Upper lobe of right lung (tissue), 1 donor: ENCODE data around the gene PPP1CB. TPM values are rescaled to one million over a fixed set of nuclear protein-coding genes. Genes with fewer than 3 reads are reported as not detected.

Experiments used
- ATAC-seq: fragments of 200-7000 bp; cut with Tn5 transposase; one replicate; pipeline ENCODE4 v1.9.1; 2020; ENCODE audit warnings: mild to moderate bottlenecking, moderate library complexity
- DNase-seq: peaks from one replicate; pipeline ENCODE4 v3.0.0-alpha.2; 2020
- H3K27ac ChIP-seq: fragments of 200-600 bp; one replicate; pipeline ENCODE4 v1.8.0; 2022
- H3K27me3 ChIP-seq: fragments of 200-600 bp; one replicate; pipeline ENCODE4 v1.8.0; 2022; ENCODE audit warnings: mild to moderate bottlenecking
- H3K36me3 ChIP-seq: fragments of 200-600 bp; one replicate; pipeline ENCODE4 v1.8.0; 2022
- H3K4me1 ChIP-seq: fragments of 200-600 bp; one replicate; pipeline ENCODE4 v1.8.0; 2022
- H3K4me3 ChIP-seq: fragments of 200-600 bp; one replicate; pipeline ENCODE4 v1.8.0; 2022; ENCODE audit warnings: mild to moderate bottlenecking
- H3K9me3 ChIP-seq: fragments of 200-600 bp; one replicate; pipeline ENCODE4 v1.8.0; 2022
- intact Hi-C: fragments of 100-400 bp; cut with DNase I; formaldehyde crosslinking; loops from one replicate; pipeline ENCODE4 v1.11.0; 2022
- long read RNA-seq: library from polyadenylated mRNA; unstranded; transcript quantifications from one replicate; pipeline ENCODE4 v2.0.0, GENCODE V29; 2021
- total RNA-seq: library from RNA; stranded (reverse); fragmentation: NEBNext Ultra II Directional; extraction: Animal tissue kit (Norgen Biotek cat#: 25700); gene quantifications from one replicate; pipeline ENCODE4 v1.2.1, GENCODE V29; 2021
- TF ChIP-seq, protein P1 (sequence below): fragments of 200-600 bp; IDR thresholded peaks from one replicate; pipeline ENCODE4 v1.8.0; 2022; ENCODE audit warnings: antibody characterized with exemption
- donor health status: DM: no; HTN: yes; CAD: no; lungs with severe emphysema.

PPP1CB gene
- total RNA-seq = 256 TPM
- long read RNA-seq, full-length matches to known transcripts = 440 of 466 reads
- long read RNA-seq, partial matches to known transcripts = 13 of 466 reads
- long read RNA-seq, other reads (novel, unspliced or antisense) = 13 of 466 reads

DNA sequence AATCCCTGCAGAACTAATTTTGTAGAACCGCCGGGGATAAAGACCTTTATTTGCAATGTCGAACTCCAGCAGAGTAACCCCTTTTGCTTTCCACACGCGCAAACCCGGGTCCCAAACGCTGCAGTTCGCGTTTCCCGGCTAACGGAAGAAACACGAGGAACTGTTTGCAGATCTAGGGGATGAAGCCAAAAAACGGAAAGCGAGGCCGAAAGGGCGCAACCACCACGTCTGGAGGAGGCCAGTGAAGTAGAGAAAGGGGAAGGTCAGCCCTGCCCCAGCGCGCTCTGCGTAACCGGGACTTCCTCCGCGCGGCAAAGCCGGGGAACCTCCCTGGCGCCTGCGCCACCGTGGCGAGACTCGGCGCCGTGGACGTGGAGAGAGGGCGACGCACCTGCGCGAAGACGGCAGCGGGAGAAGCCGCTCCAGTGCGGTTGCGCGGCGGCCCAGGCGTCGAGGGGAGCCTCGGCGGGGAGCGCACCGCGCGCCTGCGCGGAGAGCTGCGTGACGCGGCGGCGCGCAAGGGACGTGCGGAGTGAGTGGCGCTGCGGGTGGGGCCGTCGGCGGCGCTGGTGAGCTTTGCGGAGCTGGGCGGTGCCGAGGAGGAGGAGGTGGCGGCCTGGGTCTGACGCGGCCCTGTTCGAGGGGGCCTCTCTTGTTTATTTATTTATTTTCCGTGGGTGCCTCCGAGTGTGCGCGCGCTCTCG is at the start of gene PPP1CB:
Gene PPP1CB (plus strand): TSS at position 579 of the 704 bp plus-strand sequence. CDS start 295 bp downstream, outside the sequence.
- TF ChIP-seq, protein P1, sequence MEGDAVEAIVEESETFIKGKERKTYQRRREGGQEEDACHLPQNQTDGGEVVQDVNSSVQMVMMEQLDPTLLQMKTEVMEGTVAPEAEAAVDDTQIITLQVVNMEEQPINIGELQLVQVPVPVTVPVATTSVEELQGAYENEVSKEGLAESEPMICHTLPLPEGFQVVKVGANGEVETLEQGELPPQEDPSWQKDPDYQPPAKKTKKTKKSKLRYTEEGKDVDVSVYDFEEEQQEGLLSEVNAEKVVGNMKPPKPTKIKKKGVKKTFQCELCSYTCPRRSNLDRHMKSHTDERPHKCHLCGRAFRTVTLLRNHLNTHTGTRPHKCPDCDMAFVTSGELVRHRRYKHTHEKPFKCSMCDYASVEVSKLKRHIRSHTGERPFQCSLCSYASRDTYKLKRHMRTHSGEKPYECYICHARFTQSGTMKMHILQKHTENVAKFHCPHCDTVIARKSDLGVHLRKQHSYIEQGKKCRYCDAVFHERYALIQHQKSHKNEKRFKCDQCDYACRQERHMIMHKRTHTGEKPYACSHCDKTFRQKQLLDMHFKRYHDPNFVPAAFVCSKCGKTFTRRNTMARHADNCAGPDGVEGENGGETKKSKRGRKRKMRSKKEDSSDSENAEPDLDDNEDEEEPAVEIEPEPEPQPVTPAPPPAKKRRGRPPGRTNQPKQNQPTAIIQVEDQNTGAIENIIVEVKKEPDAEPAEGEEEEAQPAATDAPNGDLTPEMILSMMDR = peak; percentile 32
- intact Hi-C loops = loop anchor here (10.0 kb wide), 1 partner anchor 157 kb away; no protein-coding TSS in a partner anchor
- Histone ChIP-seq H3K27me3 (no peaks in the 10 kb centered on the region), H3K36me3 (no peaks in the 10 kb centered on the region), H3K27ac (peak within 1 kb of the TSS; percentile 99), H3K4me3 (peak within 1 kb of the TSS; percentile 89), H3K4me1 (peaks cover 40% of the 10 kb centered on the region), H3K9me3 (no peaks in the 10 kb centered on the region)
- peak; percentile 98 for DNase-seq
- peak; percentile 97 for ATAC-seq

DNA sequence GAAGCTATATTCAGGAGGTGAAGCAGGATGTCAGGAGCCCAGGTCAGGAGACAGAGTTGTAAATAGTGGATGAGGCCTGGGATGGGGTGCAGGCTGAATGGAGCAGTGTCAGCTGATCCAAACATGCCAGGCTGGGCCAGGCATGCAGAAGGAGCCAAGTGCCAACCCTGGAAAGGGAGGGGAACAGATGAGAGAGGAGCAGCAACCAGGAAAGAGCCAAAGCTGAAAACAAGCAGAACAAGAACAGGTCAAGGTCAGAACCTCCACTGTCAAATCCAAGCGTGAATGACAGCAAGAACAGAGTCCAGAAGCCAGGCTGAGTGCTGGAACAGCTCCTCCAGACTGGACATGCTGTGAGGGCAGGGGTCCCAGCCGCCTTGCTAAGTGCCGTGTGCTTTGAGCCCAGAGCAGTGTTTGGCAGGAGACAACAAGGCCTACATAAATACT is 49.2 kb upstream of the PPP1CB start:
- DNase-seq = no peak
- H3K9me3 ChIP-seq = no peaks in the 10 kb centered on the region
- TF ChIP-seq, protein P1 = no peak
- ATAC-seq = peak; percentile 23
- H3K36me3 ChIP-seq = no peaks in the 10 kb centered on the region
- no peaks in the 10 kb centered on the region for H3K27me3 ChIP-seq
- intact Hi-C loops = no loop called here
- no peaks in the 10 kb centered on the region for H3K4me1 ChIP-seq
- no peak overlapping the region for H3K4me3 ChIP-seq
- no peak overlapping the region for H3K27ac ChIP-seq

GRCh38 chr2:28702878-28703277 is 48.8 kb upstream of the PPP1CB start:
- DNase-seq (no peak), ATAC-seq (no peak)
- TF ChIP-seq, protein P1 = no peak
- H3K36me3 ChIP-seq = no peaks in the 10 kb centered on the region
- no peaks in the 10 kb centered on the region for H3K4me1 ChIP-seq
- intact Hi-C loops = no loop called here
- H3K27ac ChIP-seq = no peak overlapping the region
- no peaks in the 10 kb centered on the region for H3K27me3 ChIP-seq
- H3K9me3 ChIP-seq = no peaks in the 10 kb centered on the region
- no peak overlapping the region for H3K4me3 ChIP-seq

- DNase-seq (no peak), ATAC-seq (no peak)
- Histone ChIP-seq H3K4me3 (no peak overlapping the region), H3K27ac (no peak overlapping the region), H3K27me3 (no peaks in the 10 kb centered on the region), H3K4me1 (no peaks in the 10 kb centered on the region), H3K9me3 (no peaks in the 10 kb centered on the region), H3K36me3 (no peaks in the 10 kb centered on the region)
- intact Hi-C loops = no loop called here
- TF ChIP-seq, protein P1 = no peak
Measured at GRCh38 chr2:28704621-28705020, 47.0 kb upstream of the PPP1CB start.

GRCh38 chr2:28705751-28706440 is 45.7 kb upstream of the PPP1CB start:
- no peak overlapping the region for H3K27ac ChIP-seq
- DNase-seq = no peak
- H3K9me3 ChIP-seq = no peaks in the 10 kb centered on the region
- no peak overlapping the region for H3K4me3 ChIP-seq
- H3K4me1 ChIP-seq = no peaks in the 10 kb centered on the region
- ATAC-seq = no peak
- TF ChIP-seq, protein P1 = no peak
- intact Hi-C loops = no loop called here
- no peaks in the 10 kb centered on the region for H3K27me3 ChIP-seq
- H3K36me3 ChIP-seq = no peaks in the 10 kb centered on the region
